HG02852 (cell line): ENCODE results near the gene BICD1.
A peak's percentile ranks its signal among the peaks of the same experiment; 100 is the strongest.

Experiments used
- ATAC-seq: cut with Tn5 transposase; IDR thresholded peaks from one replicate; pipeline ENCODE4 v1.9.1; 2021; ENCODE audit warnings: mild to moderate bottlenecking, moderate library complexity; ENCODE audit not compliant: unreplicated experiment

BICD1 gene

GRCh38 chr12:32139064-32139421 lies 32.4 kb downstream of the BICD1 start:
- ATAC-seq: peak; percentile 94

- ATAC-seq: no peak
Measured at GRCh38 chr12:32140877-32141276, 34.2 kb downstream of the BICD1 start.

GRCh38 chr12:32145096-32145495 lies 38.4 kb downstream of the BICD1 start:
- ATAC-seq: no peak

GRCh38 chr12:32146074-32146873 lies 39.6 kb downstream of the BICD1 start:
- peak; percentile 96 for ATAC-seq

GRCh38 chr12:32148372-32148771 lies 41.7 kb downstream of the BICD1 start:
- ATAC-seq: no peak

- ATAC-seq: no peak
Measured at GRCh38 chr12:32149489-32149888, 42.8 kb downstream of the BICD1 start.

- ATAC-seq: no peak
Measured at GRCh38 chr12:32151086-32151485, 44.4 kb downstream of the BICD1 start.

GRCh38 chr12:32151552-32151951 lies 44.9 kb downstream of the BICD1 start:
- no peak for ATAC-seq

GRCh38 chr12:32155041-32155440 lies 48.4 kb downstream of the BICD1 start:
- ATAC-seq: no peak

- ATAC-seq: no peak
Measured at GRCh38 chr12:32155961-32156529, 49.4 kb downstream of the BICD1 start.

- no peak for ATAC-seq
Measured at GRCh38 chr12:32158525-32158924, 51.9 kb downstream of the BICD1 start.

GRCh38 chr12:32159381-32159780 lies 52.7 kb downstream of the BICD1 start:
- ATAC-seq: no peak

- ATAC-seq: no peak
Measured at GRCh38 chr12:32159925-32160324, 53.3 kb downstream of the BICD1 start.

GRCh38 chr12:32161058-32161457 lies 54.4 kb downstream of the BICD1 start:
- no peak for ATAC-seq

- no peak for ATAC-seq
Measured at GRCh38 chr12:32163596-32163995, 56.9 kb downstream of the BICD1 start.

- ATAC-seq: no peak
Measured at GRCh38 chr12:32166510-32166909, 59.9 kb downstream of the BICD1 start.

- no peak for ATAC-seq
Measured at GRCh38 chr12:32170437-32170998, 63.9 kb downstream of the BICD1 start.

GRCh38 chr12:32171211-32171610 lies 64.6 kb downstream of the BICD1 start:
- no peak for ATAC-seq

GRCh38 chr12:32176606-32177005 lies 70.0 kb downstream of the BICD1 start:
- no peak for ATAC-seq

GRCh38 chr12:32178341-32179010 lies 71.8 kb downstream of the BICD1 start:
- ATAC-seq: no peak

- ATAC-seq: no peak
Measured at GRCh38 chr12:32179011-32179395, 72.4 kb downstream of the BICD1 start.
